Left renal cortex interstitium (tissue), 4 donors: Measurements from ENCODE around the gene SELENOO. TPM values are rescaled to one million over a fixed set of nuclear protein-coding genes. Genes with fewer than 3 reads are reported as not detected.

Experiments used
- DNase-seq, 4 donors: peaks; one replicate each; pipeline ENCODE4 v3.0.0-alpha.2; 2013; ENCODE audit warnings: low read depth in 4 of 4, low spot score in 2 of 4, missing footprints in 1 of 4
- polyA plus RNA-seq, 4 donors: library from polyadenylated mRNA; unstranded; fragments of 120-200 nt; gene quantifications; one replicate each; pipeline ENCODE4 v1.2.1, GENCODE V29; 2013; ENCODE audit not compliant: insufficient read length in 4 of 4

Gene SELENOO
- polyA plus RNA-seq, 4 donors, result 16.3 to 33.8 (median 26.2) TPM

DNA sequence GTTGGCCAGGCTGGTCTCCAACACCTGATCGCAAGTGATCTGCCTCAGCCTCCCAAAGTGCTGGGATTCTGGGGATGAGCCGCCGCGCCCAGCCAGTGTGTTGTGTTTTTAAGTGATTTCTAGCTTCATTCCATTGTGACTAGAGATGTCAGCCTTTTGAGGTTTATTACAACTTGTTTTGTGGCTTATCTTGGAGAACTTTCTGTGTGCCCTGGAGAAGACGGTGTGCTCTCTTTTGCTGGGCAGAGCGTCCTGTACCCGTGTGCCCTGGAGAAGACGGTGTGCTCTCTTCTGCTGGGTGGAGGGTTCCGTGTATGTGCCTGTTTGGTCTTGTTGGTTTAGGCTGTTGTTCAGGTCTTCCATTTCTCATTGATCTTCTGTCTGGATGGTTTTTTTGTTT, 12.5 kb downstream of the SELENOO start:
- DNase-seq, result no peak

DNA sequence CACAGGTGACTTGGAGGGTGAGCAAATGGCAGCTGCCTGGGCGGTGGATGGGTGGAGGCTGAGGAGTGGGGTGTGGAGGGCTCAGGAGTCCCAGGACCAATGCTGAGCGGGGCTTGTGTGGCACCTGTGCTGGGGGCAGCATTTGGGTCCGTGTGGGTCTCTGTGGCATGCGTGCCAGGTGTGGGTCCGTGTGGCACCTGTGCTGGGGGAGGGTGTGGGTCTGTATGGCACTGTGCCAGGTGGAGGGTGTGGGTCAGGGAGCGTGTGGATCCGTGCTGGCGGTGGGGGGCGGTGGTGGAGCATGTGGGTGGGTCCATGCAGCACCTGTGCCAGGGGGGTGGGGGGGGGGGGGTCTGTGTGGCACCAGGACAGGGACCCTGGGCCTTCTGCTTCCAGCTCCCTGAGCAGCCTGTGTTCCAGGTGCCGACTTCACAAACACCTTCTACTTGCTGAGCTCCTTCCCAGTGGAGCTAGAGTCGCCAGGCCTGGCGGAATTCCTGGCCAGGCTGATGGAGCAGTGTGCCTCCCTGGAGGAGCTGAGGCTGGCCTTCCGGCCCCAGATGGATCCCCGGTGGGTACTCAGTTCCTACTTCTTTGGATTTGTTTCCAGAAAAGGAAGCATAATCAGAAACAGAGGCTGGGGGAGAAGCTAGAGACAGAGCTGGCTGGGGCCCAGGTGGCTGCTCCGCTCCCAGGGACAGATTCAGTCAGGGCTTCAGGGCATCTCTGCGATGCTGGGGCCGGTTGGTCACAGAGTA, 14.7 kb downstream of the SELENOO start:
- DNase-seq, result no peak

DNA sequence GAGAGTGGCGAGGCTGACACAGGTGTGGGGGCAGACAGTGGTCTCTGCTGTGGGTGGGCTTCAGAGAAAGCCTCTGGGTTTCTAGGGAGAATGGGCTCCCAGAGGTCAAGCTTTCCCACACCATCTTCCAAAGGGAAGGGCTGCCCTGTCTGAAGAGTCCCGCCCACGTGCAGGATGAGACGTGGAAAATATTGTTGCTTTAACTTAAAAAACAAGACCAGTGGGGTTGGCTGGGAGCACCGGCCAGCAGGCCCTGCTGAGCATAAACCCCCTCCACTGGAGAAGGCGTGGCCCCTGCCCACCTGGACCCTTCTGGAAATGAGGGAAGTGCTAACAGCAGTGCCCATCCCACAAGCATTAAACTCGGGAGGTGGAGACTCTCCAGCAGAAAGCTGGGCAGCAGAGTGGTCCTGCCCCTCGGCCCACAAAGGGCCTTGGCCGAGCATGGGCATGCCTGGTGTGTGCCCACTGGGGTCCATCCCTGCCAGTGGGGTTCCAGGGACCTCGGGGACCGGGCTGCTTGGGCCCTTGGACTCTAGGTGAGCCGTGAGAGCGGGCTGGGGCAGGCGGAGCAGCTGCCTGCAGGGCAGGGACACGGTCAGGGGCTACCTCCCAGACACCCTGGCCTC, 15.4 kb downstream of the SELENOO start:
- DNase-seq, result no peak

DNA sequence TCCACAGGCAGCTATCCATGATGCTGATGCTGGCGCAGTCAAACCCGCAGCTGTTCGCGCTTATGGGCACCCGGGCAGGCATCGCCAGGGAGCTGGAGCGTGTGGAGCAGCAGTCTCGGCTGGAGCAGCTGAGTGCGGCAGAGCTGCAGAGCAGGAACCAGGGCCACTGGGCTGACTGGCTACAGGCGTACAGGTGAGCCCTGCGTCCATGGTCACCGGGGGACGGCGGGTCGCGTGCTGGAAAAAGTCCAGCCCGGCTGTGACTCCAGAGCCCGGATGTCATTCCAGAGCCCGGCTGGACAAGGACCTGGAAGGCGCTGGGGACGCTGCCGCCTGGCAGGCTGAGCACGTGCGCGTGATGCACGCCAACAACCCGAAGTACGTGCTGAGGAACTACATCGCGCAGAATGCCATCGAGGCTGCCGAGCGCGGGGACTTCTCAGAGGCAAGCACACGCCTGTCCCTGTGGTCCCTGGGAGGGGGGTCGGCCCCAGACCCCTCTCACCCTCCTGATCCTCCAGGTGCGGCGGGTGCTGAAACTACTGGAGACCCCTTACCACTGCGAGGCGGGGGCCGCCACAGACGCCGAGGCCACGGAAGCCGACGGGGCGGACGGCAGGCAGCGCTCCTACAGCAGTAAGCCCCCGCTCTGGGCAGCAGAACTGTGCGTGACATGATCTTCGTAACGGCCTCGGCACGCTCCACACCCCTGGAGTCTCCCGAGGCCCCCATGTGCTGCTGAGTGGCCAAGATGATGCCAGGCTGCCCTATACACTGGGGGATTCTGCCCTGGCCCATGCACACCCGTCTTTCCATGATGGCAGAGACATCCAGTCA, 16.1 kb downstream of the SELENOO start:
- DNase-seq, result no peak

DNA sequence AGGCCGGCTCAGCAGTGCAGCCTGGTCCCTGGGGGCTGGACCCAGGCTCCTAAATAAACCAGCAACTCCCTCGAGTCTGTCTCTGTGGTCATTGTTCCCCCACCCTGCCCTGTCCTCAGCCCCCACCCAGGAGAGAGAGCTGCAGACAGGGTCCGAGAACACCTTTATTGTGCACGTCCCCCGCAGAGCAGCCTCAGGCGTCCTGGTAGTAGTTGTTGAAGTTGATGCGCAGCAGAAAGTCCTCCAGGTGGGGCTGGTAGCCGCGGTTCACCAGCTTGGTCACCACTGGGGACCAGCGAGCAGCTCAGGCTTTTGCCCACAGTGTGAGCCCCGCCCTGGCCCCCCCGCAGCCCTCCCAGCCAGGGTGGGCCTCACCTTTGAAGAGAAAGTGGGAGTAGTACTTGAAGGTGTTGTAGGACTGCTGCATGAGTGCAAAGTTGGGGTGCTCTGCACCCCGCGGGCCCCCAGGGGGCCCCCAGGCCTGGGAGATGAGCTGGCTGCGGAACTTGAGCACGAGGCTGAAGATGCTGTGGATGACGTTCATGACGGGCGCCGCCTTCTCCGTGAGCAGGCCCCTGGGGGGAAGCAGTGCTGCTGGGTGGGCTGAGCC, 16.8 kb downstream of the SELENOO start:
- DNase-seq, result no peak

DNA sequence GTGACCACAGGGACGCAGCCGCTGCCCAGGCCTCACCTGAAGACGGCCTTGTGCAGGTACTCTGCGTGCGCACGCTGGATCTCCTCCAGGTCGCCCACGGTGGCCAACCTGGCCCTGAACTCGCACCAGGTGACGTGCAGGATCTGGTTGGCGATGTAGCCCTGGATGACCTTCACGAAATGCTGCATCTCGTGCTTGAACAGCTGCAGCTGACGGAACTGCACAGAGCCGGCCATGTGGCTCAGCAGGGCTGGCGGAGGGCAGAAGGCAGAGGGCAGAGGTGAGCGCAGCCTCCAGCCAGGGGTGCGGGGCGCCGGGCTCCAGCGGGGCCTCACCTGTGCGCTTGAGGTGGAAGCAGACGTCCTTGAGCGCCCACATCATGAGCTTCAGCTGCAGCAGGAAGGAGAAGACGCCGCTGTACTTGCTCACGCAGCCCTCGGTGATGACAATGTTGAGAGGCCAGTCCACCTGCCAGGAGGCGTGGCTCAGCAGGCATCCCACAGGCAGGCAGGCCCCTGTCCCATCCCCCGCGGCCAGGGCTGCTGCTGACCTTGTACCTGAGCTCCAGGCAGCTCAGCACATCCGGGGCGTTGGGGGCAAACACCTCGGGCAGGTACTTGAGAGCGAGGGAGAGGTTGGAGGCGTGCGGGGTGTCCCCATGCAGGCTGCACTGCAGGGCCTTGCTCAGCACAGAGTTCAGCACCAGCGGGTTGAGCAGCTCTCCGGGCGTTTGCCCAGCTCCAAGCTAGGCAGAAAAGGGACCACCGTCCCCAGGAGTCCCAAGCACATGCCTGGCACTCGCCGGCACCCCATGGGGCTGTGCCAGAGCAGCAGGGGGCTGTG, 17.6 kb downstream of the SELENOO start:
- no peak for DNase-seq

DNA sequence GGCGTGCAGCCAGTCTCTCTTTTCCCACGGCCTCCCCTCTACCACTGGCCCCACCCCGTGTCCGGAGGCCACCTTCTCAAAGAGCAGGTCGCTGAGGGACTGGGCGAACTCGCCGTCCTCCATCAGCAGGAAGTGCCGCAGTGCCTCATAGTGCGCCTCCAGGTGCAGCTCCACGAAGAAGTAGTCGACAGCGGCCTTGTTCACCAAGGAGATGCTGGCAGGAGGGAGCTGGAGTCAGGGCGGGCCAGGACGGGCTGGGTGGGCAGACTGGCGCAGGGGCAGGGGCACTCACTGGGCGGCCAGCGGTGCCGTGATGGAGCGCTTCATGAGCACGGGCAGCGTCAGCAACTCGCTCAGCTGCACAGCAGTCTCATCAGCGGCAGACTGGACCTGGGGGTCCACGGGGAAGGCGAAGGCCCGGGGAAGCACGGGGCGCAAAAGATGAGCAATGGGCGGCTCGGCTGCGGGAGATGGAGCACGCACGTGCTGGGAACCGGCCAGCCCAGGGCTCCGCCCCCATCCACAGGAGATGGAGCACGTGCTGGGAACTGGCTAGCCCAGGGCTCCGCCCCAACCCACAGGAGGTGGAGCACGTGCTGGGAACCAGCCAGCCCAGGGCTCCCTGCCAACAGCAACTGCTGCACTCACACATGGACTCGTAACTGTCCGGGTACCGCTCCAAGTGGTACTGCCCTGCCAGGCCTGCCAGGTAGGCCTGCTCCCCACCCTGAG, 18.4 kb downstream of the SELENOO start:
- no peak for DNase-seq

DNA sequence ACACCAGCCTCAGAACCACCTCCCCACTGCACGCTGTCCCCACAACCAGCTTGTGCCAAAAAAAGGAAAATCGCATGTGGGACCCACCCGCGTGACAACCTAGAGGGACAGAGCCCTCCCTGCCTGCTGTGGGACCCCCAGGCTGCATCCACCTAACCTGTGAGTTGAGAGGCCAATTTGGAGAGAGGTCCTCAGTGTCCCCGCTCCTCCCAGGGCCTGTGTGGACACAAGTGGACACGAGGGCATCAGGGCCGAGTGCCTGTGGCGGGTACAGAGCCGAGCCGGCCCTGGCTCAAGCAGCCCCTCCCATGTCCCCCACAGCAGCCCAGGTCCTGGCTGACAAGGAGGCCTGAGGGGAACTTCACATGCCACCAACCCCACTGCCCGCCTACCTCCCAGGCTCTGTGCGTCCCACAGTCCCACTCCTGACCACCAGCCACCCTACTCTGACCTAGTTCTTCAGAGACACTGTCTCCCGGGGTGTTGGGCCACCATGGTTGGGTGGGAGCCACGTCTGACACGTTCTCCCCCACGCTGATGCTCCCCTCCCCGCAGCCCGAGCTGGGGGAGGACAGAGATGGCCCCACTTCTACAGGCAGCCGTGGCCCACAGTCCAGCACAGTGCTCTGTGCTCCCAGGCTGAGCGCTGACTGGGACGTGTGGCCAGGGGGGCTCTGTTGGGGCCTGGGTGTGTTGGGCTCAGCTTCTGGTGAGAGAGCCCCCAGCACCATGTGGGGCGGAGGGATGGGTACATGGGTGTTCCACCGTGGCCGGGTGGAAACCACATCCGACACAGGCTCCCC, 19.2 kb downstream of the SELENOO start:
- DNase-seq, result no peak

DNA sequence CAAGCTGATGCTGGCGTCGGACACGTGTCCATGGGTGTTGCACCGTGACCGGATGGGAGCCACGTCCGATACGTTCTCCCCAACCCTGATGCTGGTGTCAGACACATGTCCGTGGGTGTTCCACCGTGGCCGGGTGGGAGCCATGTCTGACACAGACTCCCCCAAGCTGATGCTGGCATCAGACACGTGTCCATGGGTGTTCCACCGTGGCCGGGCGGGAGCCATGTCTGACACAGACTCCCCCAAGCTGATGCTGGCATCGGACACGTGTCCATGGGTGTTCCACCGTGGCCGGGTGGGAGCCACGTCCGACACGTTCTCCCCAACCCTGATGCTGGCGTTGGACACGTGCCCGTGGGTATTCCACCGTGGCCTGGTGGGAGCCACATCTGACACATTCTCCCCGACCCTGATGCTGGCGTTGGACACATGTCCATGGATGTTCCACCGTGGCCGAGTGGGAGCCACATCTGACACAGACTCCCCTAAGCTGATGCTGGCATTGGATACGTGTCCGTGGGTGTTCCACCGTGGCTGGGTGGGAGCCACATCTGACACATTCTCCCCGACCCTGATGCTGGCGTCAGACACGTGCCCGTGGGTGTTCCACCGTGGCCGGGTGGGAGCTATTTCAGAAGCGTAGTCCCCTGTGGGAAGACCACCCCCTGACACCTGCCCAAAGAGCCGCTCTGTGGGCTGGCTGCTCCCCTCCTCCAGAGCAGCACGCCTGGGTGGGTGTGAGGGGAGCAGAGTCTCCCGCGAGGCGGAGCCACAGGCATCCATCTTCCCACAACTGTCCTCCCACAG, 20.0 kb downstream of the SELENOO start:
- no peak for DNase-seq

DNA sequence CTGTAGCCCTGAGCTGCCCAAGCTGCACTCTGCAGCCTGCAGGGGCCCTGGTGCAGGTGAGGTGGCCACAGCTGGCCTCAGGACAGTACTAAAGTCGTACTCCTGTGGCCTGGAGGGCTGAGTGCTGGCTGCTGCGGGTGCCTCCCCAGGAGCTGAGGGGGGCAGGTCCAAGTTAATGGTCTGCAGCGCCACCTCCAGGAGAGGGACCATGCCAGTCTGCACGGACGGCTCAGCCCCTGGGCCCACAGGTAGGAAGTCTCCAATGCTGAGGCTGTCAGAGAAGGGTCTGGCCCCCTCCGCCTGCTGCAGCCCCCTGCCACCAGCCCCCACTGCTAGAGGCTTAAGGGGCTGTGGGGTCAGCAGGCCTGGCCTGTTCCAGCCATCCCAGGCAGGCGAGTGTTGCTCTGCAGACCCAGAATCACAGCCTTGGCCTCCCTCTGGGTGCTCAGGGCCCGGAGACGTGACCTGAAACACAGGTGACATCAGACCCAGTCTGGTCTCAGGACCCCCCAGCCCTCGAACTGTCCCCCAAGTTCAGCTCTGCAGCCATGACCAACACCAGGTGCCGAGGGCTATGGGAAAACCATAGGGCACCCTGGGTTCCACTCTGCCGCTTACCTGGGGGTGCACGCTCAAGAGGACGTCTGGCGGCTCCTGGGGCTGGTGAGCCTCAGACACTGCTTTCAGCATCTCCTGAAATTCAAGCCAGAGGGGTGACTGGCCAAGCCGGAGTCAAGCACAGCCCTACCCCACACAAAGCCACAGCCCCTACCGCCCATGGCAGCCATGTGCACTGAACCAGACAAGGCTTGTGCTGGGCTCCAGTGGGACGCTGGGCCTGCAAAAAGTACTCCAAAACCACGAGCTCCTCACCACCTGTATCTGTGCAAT, 20.8 kb downstream of the SELENOO start:
- no peak for DNase-seq

DNA sequence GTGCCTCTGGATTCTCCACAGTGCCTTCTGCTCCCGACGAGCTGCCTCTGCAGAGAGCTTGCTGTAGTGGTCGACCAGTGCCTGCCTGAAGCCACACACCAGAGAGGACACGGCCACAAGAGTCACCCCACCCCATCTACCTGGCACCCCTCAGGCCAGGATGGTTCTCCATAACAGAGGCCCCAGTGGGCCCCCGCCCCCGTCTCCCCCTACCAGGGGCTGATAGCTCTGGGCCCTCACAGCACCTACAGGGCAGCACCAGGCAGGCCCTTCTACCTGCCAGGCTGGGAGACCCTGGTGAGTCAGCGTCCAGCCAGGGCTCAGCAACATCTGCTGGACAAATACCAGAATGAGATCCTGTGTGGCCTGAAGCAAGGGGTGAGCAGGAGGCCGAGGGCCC, 21.7 kb downstream of the SELENOO start:
- DNase-seq, result no peak

DNA sequence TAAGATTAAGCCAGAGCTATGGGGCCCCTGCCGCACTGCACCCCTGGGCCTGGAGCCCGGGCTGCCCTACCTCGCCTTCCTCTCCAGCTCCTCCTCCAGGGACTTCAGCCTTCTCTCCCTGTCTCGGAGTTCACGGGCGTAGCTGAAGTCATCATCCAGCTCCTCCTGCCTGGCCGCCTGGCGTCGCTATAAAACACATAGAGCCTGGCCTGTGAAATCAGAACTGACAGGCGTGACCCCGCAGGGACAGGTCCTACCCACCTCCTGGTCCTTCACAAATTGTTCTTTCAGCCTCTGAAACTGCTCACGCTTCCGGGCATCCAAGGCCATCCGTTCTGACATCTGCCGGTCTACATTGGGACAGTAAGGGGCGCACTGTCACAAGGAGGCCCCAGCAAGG, 23.3 kb downstream of the SELENOO start:
- no peak for DNase-seq

DNA sequence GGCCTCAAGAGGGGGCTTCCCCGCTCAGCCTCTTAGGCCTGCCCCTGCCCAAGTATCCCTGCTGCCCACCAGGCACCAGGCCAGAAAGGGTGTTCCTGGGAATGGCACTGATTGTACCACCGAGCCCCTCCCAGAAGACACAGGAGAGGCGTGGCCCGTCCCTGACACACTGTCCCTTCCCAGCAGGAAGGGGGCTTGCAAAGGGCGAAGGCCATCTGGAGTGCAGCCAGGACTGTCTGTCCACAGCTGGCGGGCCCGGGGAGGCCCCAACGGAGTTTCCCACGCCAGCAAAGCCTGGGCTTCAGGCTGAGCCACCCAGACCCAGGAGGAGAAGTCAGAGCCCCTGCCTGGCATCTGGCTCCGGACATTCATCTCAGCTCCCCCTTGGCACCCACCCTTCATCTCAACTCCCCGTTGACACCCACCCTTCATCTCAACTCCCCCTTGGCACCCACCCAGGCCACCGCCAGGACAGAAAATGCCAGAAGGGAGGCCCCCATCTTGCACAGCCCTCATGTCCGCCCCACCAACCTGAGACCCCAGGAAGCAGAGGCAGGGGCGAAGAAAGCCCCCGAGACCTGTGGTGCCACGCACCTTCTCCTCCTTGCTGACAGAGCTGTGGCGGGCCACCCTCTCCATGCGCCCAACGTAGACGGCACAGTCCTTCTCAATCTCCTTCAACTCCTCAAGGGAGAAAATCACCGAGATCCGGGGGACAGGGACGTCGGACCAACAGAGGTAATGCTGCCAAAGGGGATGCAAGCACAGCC, 24.6 kb downstream of the SELENOO start:
- DNase-seq, result no peak

DNA sequence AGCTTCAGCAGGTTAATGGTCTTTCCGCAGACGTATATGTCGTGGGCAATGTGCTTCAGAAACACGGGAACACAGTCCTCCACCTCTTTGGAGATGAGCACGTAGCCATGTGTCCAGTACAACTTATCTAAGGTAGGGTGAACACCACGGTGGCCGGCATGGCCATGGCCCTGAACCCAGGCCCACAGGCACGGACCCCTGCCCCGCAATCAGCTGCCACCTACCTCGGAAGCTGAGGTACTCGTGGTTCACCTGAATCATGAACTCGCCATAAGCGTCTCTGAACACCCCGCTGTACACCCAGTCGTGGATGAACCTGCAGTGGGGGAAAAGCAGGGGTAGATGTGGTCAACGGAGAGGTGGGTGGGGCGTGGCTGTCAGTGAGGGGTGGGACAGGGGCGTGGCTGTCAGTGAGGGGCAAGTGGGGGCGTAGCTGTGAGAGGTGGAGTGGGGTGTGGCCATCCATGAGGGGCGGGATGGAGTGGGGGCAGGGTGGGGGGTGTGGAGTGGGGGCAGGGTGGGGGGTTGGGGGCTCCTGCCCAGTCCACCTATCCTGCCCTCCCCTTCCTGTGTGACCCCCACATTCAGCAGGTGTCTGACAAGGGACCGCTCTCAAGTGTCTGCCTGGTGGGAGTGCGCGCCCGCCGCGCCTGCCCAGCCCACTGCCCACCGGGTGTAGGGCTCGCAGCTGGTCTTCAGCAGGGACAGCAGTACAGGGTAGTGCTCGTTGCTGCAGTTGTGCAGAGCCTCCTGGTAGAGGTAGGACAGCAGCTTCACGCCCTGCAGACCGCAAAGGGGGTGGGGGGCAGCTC, 25.5 kb downstream of the SELENOO start:
- DNase-seq, result no peak

DNA sequence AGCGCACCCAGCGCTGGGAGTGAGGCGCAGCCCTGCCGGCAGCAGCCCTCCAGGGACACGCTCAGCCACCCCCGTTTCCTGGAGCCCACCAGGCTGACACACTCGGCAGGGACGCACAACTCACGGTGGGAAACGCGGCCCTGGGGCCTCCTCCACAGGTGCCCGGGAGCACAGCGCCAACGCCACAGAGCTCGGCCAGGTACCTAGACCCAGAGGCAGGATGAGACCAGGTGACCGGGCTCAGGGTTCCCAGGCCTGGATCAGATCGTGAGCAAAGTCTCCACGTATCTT, 26.0 kb downstream of the SELENOO start:
- no peak for DNase-seq
